GM19455 (cell line): ENCODE results near the gene TJP1.
"Not testable (repeated sequence)": the region's sequence is repeated elsewhere in the genome, so short reads cannot be mapped to it uniquely, and the experiment has no call there.

Source experiments
- ATAC-seq: cut with Tn5 transposase; IDR thresholded peaks from one replicate; pipeline ENCODE4 v1.9.1; 2021; ENCODE audit not compliant: unreplicated experiment

Gene TJP1

DNA sequence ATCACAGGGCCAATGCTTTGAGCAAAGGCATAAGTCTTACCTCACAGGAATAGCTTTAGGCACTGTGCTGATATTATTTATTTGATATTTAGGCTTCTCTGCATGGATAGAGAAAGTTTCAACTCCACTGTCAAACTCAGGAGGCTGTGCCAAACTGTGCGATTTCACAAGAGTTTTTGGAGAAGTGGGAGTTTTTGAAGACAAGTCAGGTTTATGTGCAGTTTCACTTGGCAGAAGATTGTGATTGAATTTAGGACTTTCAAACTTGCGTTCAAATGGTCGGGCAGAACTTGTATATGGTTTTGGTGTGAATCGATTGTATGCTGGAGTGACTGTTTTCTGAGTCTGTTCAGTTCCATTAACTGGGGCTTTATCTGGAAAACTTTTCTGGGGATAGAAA lies 113.7 kb downstream of the TJP1 start:
- no peak for ATAC-seq

DNA sequence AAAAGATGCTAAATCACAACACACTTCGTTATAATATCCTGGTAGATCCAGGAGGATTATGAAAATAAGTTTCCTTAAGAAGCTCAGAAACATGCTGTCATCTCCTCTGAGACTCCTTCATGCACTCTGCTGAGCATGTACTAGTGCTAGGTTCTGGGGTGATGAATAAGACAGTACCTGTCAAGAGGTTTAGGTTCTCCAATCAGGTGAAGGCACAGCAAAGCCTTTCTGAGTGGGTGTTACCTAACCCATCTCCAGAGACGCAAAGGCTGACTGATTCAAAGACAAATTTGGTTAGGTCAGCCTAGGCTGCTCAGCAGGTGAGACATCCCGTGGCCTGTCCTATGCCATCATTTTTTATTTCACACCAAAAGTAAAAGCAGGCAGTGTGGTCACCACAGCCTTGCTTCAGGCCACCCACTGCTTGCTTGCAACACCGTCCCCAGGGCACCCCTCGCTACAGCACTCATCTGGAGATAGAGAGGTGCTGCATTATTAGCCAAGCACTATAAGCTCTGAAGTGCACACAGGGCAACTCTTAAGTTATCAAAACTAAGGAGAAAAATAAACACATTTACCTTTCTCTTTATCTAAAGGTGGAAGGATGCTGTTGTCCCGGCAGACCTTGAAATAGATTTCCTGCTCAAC lies 117.2 kb downstream of the TJP1 start:
- ATAC-seq, result no peak

DNA sequence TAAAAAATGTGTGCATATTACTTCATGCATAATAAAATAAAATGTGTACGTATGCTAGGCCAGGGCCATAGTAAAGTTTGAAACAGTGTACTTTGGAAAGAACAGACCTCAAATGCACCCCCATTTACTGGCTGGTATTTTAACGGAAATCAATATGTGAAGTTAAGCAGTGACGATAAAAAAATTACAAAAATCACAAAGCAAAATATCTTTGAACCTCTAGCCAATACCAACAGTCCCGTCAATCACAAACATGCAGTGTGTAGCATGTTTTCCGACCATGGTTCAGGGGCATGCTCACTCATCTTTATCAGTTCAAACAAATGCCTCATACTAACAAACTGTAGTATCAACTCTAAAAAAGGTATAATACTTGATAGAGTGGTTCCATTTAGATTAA lies 121.1 kb downstream of the TJP1 start:
- ATAC-seq, result no peak

DNA sequence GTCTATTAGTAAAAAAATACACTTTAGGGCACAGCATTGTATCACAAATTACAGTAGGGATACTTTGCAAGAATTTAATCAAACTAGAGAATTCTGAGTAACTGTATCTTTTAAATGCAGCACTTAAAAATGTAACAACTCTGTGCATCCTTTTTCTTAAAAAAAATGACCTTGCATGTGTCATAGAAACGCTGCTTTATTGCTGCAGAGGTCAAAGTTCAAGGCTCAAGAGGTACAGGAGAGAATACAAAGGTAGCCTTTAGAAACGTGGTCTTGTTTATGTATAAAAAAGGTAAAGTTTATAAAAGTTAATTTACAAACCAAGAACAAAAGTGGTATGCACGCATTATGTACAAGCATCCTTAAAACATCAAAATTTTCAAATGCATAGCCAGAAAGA lies 122.0 kb downstream of the TJP1 start:
- ATAC-seq, result no peak

DNA sequence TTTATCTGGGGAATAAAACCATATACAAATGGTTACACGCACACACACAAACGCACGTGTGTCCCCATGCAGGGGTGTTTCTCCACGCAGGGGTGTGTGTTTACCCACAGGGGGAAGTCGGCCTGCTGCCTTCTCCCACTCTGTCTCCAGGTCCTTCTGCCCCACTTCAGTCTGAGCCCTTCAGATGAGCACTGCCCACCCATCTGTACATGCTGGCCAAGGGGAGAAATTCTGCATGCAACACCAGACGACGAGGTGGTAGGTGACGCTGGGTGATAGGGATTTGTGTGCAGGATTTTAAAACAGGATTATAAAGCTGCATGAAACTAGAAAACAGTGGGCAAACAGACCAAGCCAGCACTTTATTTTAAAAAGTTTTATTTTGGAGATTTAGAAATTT lies 122.5 kb downstream of the TJP1 start:
- ATAC-seq, result no peak

DNA sequence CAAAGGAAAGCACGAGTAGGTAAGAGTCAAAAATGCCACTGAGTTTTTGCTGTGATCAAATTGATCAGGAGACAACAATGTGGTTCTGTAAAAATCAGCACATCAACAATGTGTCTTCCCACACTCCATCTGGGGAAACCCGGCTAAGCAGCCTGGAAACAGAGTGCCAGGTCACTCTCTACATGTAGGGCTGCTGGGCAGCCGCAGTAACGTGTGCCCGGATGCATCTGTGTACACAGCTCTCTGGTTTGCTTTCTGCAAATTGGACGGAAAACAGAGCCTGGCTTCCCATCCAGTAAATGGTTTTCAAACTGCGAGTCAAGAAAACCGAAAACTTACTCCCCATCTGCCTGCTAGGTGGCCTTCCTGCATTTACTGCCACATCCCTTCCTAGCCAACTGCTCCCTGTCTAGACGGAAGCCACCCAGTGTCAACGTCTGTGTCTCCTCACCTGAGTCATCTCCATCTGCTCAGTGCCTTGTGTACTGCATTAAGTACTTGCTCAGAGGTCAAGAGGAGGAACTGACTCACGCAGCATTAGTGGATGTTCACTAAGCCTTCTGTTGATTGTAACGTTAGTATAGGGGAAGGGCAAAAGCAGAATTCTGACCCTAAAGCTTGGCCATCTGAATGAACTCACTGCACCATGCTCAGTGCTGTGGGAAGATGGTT lies 124.1 kb downstream of the TJP1 start:
- no peak for ATAC-seq

DNA sequence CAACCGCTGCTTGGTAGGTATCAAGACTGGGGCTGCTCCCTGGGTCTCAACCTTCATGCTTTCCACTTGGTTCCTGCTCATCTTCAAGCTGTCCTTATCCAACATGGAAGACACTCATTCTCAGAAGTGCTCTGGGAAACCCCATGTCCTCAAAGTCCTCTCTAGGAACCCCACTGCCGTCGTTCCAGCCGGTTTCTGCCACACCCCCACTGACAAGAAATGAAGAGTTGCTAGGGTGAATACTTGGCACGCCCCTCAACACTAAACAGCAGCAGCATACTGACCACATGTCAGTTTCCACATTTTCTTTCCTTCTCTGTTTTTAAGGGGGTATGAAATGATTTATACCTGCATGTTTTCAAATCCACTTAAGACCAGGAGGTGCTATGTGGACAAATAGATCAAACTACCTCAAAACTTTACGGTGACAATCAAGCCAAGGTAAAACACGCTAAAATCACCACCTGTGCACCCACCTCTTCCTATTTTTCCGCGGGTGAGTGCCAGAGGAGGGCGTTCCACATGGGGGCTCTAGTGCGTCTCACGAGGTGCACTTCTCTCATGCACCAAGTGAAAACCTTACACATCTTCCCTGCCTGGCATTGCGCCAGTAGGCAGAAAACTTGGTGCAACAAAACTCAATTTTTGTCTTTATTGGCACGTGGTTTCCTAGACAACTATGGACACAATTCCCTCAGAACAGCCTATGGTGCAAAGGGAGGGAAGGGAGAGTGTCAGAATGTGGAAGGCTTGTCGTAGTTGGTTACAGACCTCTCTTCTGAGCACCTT lies 125.1 kb downstream of the TJP1 start:
- no peak for ATAC-seq

DNA sequence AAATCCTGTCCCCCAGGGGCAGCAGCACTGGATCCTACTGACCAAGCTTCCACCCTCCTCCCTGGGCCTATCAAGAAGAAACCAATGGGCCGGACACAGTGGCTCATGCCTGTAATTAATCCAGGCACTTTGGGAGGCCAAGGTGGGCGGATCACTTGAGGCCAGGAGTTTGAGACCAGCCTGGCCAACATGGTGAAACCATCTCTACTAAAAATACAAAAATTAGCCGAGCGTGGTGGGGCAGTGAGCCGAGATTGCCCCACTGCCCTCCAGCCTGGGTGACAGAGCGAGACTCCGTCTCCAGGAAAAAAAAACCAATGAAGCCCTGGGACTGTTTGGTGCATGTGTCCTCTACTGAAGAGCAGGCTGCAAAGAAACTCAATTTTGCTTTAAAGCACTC lies 125.8 kb downstream of the TJP1 start:
- ATAC-seq, result not testable (repeated sequence)

DNA sequence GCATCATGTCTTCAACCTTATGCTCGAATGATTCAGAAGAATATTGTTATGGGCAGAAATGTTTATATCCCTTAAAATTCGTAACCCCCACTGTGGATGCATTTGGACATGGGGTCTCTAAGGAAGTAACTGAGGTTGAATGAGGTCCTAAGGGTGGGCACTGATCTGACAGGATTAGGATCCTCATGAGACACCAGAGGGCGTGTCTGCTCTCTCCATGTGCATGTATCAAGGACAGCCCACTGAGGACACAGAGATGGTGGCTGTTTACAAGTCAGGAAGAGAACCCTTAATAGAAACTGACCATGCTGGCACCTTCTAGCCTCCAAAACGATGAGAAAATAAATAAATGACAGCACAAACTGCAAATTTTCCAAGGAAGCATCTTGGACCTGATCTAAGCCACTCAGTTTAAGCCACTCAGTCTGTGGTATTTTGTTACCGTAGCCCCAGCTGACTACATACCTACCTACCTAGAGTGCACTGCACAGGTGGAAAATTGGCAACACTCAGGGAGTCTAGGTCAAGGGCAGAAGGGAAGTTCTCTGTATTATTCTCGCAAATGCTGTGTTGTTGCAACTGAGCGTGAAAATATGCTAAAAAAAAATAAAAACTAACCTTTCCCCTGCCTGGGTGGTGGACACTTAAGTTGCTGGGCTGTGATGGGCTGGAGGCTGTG lies 126.6 kb downstream of the TJP1 start:
- ATAC-seq, result no peak

DNA sequence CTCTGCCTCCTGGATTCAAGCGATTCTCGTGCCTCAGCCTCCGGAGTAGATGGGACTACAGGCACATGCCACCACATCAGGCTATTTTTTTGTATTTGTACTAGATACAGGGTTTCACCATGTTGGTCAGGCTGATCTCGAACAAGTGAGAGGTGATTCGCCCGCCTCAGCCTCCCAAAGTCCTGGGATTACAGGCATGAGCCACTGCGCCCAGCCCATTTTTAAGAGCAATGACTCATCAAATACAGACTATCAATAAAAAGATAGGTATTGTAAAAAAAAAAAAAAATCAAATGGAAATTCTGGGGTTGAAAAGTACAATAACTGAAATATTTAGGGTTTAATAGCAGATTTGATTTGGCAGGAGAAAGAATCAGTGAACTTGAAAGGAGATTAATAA lies 129.0 kb downstream of the TJP1 start:
- ATAC-seq, result no peak

DNA sequence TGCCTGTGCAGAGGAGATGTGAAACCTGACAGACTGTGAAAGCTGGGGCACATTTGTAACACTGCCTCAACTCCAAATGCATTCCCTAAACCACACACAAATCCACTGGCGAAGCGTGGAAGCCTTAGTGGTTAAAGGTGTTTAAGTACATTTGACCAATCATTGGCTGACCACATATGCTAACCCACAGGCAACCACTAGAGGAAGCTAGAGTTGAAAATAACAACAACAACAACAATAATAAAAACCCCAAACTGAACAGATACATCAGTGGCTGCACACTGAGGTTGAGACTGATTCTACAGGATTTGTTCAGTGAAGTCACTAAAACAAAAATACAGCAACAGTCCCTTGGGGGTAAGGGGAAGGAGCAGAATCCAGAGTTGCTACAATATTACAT lies 129.7 kb downstream of the TJP1 start:
- no peak for ATAC-seq

DNA sequence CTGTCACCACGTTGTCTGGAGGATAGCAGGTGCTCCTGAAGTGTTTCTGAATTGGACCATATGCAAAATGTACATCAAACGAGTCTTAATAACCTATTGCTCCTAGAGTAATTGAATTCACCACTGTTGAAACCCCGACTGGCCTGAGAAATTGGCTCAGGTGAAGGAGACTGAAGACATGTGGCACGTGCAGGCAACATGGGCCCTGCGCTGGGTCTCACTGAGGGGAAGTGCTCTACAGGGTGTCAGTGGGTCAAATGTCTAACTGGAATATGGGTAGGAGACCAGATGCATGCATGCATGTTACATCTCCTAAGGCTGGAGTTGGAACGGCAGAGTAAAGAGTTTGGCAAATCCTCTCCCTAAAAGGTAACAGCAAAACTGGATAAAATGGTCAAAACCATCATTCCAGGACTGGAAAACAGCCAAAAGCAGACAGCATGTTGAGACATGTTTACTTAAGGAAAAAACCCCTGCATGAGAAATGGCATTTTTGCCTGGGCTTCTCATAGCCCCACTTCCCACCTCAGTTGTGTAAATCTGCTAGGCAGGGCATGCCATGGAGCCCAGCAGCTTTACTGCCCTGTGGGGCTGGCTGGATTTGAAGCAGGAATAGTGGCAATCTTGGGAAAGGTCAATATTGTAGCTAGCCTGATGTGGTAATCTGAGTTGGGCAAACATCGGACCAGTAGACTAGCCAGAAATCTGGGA lies 131.3 kb downstream of the TJP1 start:
- no peak for ATAC-seq

DNA sequence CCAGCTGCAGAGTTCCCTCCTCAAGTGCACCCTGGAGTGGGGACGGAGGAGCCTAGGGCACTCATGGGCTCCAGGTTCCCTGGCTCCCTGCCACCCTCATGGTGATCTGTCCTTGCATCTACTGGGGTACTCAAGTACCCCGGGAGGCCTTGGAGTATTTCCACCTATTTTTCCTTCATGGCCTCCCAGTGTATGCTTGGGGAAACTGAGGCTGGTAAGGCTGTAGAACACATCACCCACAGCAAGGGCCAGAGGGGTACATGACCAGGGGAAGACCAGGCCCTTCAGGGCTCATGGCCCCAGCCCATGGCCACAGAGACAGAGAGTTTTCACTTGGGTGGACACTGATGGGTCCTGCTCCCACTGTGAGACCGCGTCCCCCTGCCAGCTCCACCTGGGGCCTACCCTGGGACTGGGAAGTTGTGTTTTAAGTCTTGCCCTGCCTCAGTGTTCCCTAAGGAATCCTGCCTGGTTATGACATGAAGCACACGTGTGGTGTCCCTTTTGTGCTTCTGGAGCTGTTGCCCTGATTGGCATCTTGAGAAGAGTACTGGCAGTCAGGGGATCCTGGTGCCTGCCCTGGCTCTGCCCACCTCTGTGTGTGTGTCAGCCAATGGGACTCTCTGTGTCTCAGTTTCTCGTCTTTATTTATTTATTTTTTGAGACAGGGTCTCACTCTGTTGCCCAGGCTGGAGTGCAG lies 132.8 kb downstream of the TJP1 start:
- no peak for ATAC-seq

DNA sequence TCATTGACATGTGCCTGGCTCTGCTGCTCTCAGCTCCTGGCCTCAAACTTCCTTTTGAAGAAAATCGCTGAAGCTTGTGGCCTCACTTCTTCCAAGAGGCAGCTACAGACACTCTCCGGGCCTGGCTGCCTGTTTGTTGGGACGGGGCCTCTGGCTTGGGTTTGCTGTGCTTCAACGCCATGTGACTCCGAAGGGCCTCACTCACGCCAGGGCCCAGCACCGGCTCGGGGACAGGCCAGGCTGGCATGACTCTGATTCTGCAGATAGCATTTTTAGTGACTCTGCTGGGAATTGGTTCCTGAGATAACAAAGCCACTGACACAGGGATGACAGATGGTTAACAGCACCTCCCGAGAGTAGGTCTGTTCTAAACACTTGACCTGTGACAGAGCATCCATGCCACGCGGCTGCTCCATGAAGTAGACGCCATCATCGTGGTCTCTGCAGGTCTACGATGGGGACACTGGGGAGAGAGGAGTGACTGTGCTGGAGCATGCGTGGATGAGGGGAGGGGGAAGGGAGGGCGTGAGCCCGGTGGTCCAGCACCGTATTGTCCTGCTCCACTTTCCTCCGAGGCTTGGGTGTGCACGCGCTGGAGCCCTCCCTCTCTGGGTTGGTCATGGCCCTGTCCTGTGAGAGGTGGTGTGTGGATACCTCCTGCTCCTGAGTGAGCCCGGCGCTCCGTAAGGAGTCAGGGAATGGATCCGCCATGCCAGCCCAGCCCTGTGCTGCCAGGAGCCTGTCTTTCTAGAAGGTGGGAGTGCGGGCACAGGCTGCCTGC lies 133.6 kb downstream of the TJP1 start:
- no peak for ATAC-seq

DNA sequence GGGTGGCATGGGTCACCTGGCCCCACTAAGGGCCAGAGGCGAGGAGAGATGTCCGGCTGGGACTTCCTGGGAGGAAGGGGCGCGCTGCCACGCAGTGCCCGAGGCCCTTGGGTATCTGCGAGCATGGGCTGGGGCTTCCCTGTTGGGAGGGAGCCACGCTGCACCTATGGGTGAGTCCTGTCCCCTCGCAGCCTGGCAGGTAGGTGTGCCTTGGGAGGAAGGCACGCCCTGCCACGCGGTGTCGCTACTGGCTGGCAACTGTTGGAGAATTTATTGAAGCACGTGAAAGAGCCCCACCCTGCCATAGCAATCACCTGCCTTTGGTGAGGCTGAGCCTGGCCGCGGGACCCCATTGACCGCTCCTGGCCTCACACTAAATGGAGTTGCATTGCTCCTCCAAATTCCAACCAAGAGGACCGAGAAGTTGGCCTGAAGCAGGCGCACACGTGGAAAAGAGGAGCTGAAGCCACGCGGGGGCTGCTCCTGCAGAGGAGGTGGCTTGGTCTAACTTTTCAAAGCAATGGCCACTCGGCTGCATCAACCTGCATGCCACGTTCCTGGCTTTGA lies 134.2 kb downstream of the TJP1 start:
- no peak for ATAC-seq

DNA sequence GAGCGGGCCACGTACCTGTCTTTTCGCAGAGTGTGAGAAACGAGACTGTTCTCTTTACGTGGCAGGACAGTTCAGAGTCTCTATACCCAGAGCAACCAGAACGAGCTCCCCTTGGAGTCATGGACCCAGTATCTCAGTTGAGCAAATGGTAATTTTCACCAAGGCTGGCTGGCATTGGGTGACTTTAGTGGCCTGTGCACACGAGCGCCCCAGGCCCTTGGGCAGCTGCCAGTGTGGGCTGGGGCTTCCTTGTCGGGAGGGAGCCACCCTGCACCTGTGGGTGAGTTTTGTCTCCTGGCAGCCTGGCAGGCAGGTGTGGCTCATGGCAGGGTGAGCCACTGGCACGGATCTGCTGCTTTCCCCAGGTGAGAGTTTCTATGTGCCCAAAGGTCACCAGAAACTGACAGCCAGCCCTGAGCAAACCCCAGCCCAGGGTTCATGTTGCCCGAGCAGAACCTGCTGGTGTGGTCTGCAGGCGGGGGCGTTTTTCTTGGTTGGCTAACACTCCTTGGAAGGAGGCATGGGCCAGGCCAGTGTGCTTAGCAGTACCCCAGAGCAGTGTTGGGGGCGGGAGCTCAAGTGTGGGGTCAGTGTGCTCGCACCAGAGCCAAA lies 135.0 kb downstream of the TJP1 start:
- ATAC-seq, result no peak

DNA sequence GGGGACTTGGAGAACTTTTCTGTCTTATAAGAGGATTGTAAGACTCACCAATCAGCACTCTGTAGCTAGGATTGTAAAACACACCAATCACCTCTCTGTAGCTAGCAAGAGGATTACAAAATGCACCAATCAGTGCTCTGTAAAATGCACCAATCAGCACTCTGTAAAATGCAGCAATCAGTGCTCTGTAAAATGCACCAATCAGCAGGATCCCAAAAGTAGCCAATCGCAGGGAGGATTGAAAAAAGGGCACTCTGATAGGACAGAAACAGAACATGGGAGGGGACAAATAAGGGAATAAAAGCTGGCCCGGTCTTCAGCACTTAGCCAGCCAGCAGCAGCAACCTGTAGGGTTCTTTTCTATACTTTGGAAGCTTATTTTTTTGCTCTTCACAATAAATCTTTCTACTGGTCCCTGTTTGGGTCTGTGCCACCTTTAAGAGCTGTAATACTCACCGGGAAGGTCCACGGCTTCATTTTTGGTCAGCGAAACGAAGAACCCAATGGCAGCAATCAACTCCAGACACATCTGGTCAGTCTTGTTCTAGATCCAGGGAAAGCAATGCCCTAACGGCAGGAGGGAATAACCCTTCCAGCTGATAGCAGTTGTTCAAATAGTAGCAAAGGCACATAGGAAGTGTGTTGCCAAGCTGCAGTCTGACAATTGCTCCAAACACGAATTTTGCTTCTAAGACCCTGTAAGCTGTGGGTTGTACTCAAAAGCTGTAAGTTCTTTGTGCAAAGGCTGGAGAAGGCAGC lies 135.6 kb downstream of the TJP1 start:
- ATAC-seq, result no peak

DNA sequence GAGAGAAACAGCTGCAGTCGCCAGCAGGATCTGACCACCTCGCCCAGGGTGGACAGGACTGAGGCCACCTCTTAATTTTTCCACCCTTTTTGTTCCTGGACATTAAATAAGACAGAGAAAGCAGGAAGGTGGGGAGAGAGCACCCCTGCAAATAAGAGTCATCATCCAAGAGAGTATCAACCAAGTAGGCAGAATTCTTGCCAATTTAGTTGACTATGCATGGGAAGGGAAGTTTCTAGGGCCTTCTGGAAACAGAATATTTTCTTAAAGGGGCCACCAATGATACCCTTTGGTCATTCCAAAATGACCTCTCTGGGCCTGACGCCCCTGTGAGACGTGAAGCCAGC lies 136.2 kb downstream of the TJP1 start:
- no peak for ATAC-seq
